Panc1 (cell line): ENCODE measurements around the gene ZRANB1. TPM values are rescaled to one million over a fixed set of nuclear protein-coding genes. Genes with fewer than 3 reads are reported as not detected.

Experiments used
- ATAC-seq: fragments of 200-7000 bp; cut with Tn5 transposase; 2 replicates; pipeline ENCODE4 v1.9.1; 2020; ENCODE audit warnings: mild to moderate bottlenecking, moderate library complexity
- BruUV-seq: library from RNA; stranded (reverse); fragments of 400-500 nt; replicated peaks from 2 replicates; lab custom pipeline; 2021; lab: Mats Ljungman, UMichigan
- CTCF ChIA-PET: fragments of 300-600 bp; sonication (Branson Sonifier 250); formaldehyde crosslinking; loops from one replicate; lab custom pipeline; 2022; ENCODE audit warnings: antibody characterized with exemption; lab: Charles Lee
- POLR2A ChIA-PET: fragments of 300-600 bp; sonication (Branson Sonifier 250); formaldehyde crosslinking; loops from one replicate; lab custom pipeline; 2022; ENCODE audit warnings: antibody characterized with exemption; lab: Charles Lee
- DNase-seq: peaks from one replicate; pipeline ENCODE4 v3.0.0-alpha.2; 2010; ENCODE audit warnings: low read depth, low spot score
- H3K27ac ChIP-seq: 2 replicates; pipeline ENCODE4 v1.5.1; 2011; ENCODE audit warnings: mild to moderate bottlenecking, low read length, inconsistent platforms
- H3K27me3 ChIP-seq: fragments of 200-500 bp; sonication (Bioruptor generic); 2 replicates; pipeline ENCODE4 v1.6.0; 2014; ENCODE audit warnings: low read length, inconsistent platforms; ENCODE audit not compliant: control insufficient read depth, insufficient read depth
- H3K36me3 ChIP-seq: fragments of 200-500 bp; sonication (Bioruptor generic); 2 replicates; pipeline ENCODE4 v1.5.1; 2014; ENCODE audit warnings: inconsistent platforms, mild to moderate bottlenecking, low read length, moderate library complexity; ENCODE audit not compliant: control insufficient read depth, insufficient read depth
- H3K4me1 ChIP-seq: 2 replicates; pipeline ENCODE4 v1.5.1; 2011; ENCODE audit warnings: inconsistent platforms, mild to moderate bottlenecking, low read length, moderate library complexity; ENCODE audit not compliant: control insufficient read depth, insufficient read depth
- H3K4me3 ChIP-seq, 2 experiments: 2 replicates each; pipeline ENCODE4 v1.5.1; 2011 to 2012; ENCODE audit warnings: low read depth in 2 of 2, low read length in 2 of 2, mild to moderate bottlenecking in 2 of 2, inconsistent platforms in 1 of 2, moderate library complexity in 1 of 2
- H3K9me3 ChIP-seq: fragments of 200-500 bp; sonication (Bioruptor generic); 2 replicates; pipeline ENCODE4 v1.5.1; 2014; ENCODE audit warnings: low read depth, mild to moderate bottlenecking, inconsistent platforms, low read length, moderate library complexity; ENCODE audit not compliant: control insufficient read depth, insufficient read depth
- CTCF ChIP-seq: fragments of 450-650 bp; IDR thresholded peaks from 2 replicates; pipeline ENCODE4 v1.5.1; 2017; ENCODE audit warnings: mild to moderate bottlenecking
- POLR2AphosphoS5 ChIP-seq: IDR thresholded peaks from 2 replicates; pipeline ENCODE4 v1.6.1; 2012; ENCODE audit warnings: mild to moderate bottlenecking, low read depth, low read length, moderate library complexity
- REST ChIP-seq, 2 experiments: IDR thresholded peaks; 2 replicates each; pipeline ENCODE4 v1.6.1; 2011 to 2012; ENCODE audit warnings: low read depth in 2 of 2, control low read depth in 1 of 2, low read length in 1 of 2, mild to moderate bottlenecking in 1 of 2, moderate library complexity in 1 of 2; ENCODE audit not compliant: insufficient read depth in 1 of 2
- SIN3A ChIP-seq: IDR thresholded peaks from 2 replicates; pipeline ENCODE4 v1.6.1; 2012; ENCODE audit warnings: low read depth, mild to moderate bottlenecking, low read length, moderate library complexity, borderline replicate concordance; ENCODE audit not compliant: insufficient read depth
- TCF7L2 ChIP-seq: IDR thresholded peaks from 2 replicates; pipeline ENCODE4 v1.6.1; 2011; ENCODE audit warnings: mild to moderate bottlenecking, low read depth, low read length, inconsistent platforms
- in situ Hi-C: cut with HindIII; loops from 2 replicates; pipeline ENCODE4 v1.10.0; 2016; ENCODE audit warnings: low sequenced_read_pairs, low pct_unique_long_range_greater_than_20kb
- intact Hi-C: fragments of 100-400 bp; cut with micrococcal nuclease; formaldehyde crosslinking; loops from one replicate; pipeline ENCODE4 v1.10.0; 2022; ENCODE audit not compliant: unreplicated experiment
- total RNA-seq: library from RNA; stranded (reverse); gene quantifications from one replicate; pipeline ENCODE4 v1.2.1, GENCODE V29; 2021; ENCODE audit not compliant: unreplicated experiment

Gene ZRANB1
- total RNA-seq, 1 experiment from 2014 or later: 23.2 TPM

- POLR2A ChIA-PET: no interaction called here
- BruUV-seq: no TSS peak
These were observed 13.3 kb downstream of the ZRANB1 start for GRCh38 chr10:124955243-124955642.

GRCh38 chr10:124955868-124956267 is 13.9 kb downstream of the ZRANB1 start:
- in situ Hi-C loops: no loop called here
- BruUV-seq: no TSS peak
- ChIA-PET POLR2A (no interaction called here), CTCF (no interaction called here)
- Histone ChIP-seq H3K27me3 (no peaks in the 10 kb centered on the region), H3K36me3 (no peaks in the 10 kb centered on the region), H3K27ac (no peak overlapping the region), H3K9me3 (no peaks in the 10 kb centered on the region), H3K4me1 (0 out of 2 replicates have a peak, but pooled peaks cover 3% of the 10 kb centered on the region), H3K4me3 (no peak overlapping the region)
- intact Hi-C loops: no loop called here
- no peak for ATAC-seq
- TF ChIP-seq SIN3A: no peak
- TF ChIP-seq POLR2AphosphoS5: no peak
- no peak for TF ChIP-seq CTCF
- TF ChIP-seq REST (IDR thresholded peaks at IDR 0.05; ENCODE audit: insufficient read depth in 1 of 2, low read depth in 2 of 2, low read length in 1 of 2): no peak
- TF ChIP-seq TCF7L2: no peak
- DNase-seq: no peak

More at GRCh38 chr10:124955243-124955642, 13.3 kb downstream of the ZRANB1 start:
- in situ Hi-C loops (no loop called here), intact Hi-C loops (no loop called here)
- H3K27ac ChIP-seq: no peak overlapping the region
- DNase-seq (no peak), ATAC-seq (no peak)
- no peaks in the 10 kb centered on the region for H3K27me3 ChIP-seq
- H3K36me3 ChIP-seq: no peaks in the 10 kb centered on the region
- H3K4me3 ChIP-seq: no peak overlapping the region
- H3K4me1 ChIP-seq: 0 out of 2 replicates have a peak, but pooled peaks cover 3% of the 10 kb centered on the region
- TF ChIP-seq CTCF (no peak), REST (IDR thresholded peaks at IDR 0.05; ENCODE audit: insufficient read depth in 1 of 2, low read depth in 2 of 2, low read length in 1 of 2) (no peak), POLR2AphosphoS5 (no peak), TCF7L2 (no peak), SIN3A (no peak)
- CTCF ChIA-PET: interaction anchor here (0.6 kb wide), 1 partner anchor 117 kb away, joined by 6 read pairs; no protein-coding TSS in a partner anchor
- no peaks in the 10 kb centered on the region for H3K9me3 ChIP-seq
